H9 (cell line): ENCODE results near the gene APP. TPM values are rescaled to one million over a fixed set of nuclear protein-coding genes. Genes with fewer than 3 reads are reported as not detected.

Experiments
- DNase-seq: peaks from one replicate; pipeline ENCODE4 v3.0.0-alpha.2; 2017
- H2AFZ ChIP-seq: one replicate; pipeline ENCODE4 v1.6.1; 2013; ENCODE audit warnings: mild to moderate bottlenecking, low read length, control low read depth, moderate library complexity
- H2AK5ac ChIP-seq: 2 replicates; pipeline ENCODE4 v1.6.1; 2013; ENCODE audit warnings: low read length, control low read depth, mixed read lengths; ENCODE audit not compliant: insufficient read length
- H2BK120ac ChIP-seq: one replicate; pipeline ENCODE4 v1.6.1; 2013; ENCODE audit warnings: low read depth, mild to moderate bottlenecking, low read length, control low read depth, inconsistent platforms; ENCODE audit not compliant: poor library complexity, severe bottlenecking
- H2BK12ac ChIP-seq: 2 replicates; pipeline ENCODE4 v1.6.1; 2013; ENCODE audit warnings: low read length, control low read depth, mixed read lengths, low read depth; ENCODE audit not compliant: insufficient read length
- H2BK15ac ChIP-seq: 2 replicates; pipeline ENCODE4 v1.6.1; 2013; ENCODE audit warnings: low read depth, low read length, control low read depth
- H2BK20ac ChIP-seq: one replicate; pipeline ENCODE4 v1.6.1; 2013; ENCODE audit warnings: low read depth, mild to moderate bottlenecking, low read length, control low read depth, inconsistent platforms; ENCODE audit not compliant: poor library complexity, severe bottlenecking
- H2BK5ac ChIP-seq: 2 replicates; pipeline ENCODE4 v1.6.1; 2013; ENCODE audit warnings: low read length, control low read depth, mixed read lengths; ENCODE audit not compliant: insufficient read length
- H3K14ac ChIP-seq: 2 replicates; pipeline ENCODE4 v1.6.1; 2013; ENCODE audit warnings: low read length, control low read depth; ENCODE audit not compliant: insufficient read depth
- H3K18ac ChIP-seq: 2 replicates; pipeline ENCODE4 v1.6.1; 2013; ENCODE audit warnings: low read depth, mild to moderate bottlenecking, mixed read lengths, low read length, control low read depth; ENCODE audit not compliant: insufficient read length
- H3K23ac ChIP-seq: 2 replicates; pipeline ENCODE4 v1.6.1; 2013; ENCODE audit warnings: low read length, control low read depth, mixed read lengths, low read depth; ENCODE audit not compliant: insufficient read length
- H3K23me2 ChIP-seq: 2 replicates; pipeline ENCODE4 v1.6.1; 2013; ENCODE audit warnings: low read depth, mild to moderate bottlenecking, mixed read lengths, low read length, control low read depth; ENCODE audit not compliant: insufficient read length, poor library complexity, severe bottlenecking
- H3K27ac ChIP-seq: 2 replicates; pipeline ENCODE4 v1.5.1; 2013; ENCODE audit warnings: low read length, control low read depth, mixed read lengths, low read depth; ENCODE audit not compliant: insufficient read length
- H3K27me3 ChIP-seq: 2 replicates; pipeline ENCODE4 v1.6.1; 2013; ENCODE audit warnings: low read length, control low read depth, inconsistent platforms; ENCODE audit not compliant: insufficient read depth
- H3K4ac ChIP-seq: 2 replicates; pipeline ENCODE4 v1.6.1; 2013; ENCODE audit warnings: low read depth, mild to moderate bottlenecking, control low read depth, inconsistent platforms, low read length, moderate library complexity
- H3K4me1 ChIP-seq: 2 replicates; pipeline ENCODE4 v1.6.1; 2013; ENCODE audit warnings: low read length, control low read depth, inconsistent platforms; ENCODE audit not compliant: insufficient read depth
- H3K4me2 ChIP-seq: 2 replicates; pipeline ENCODE4 v1.6.1; 2013; ENCODE audit warnings: low read length, control low read depth, mixed read lengths; ENCODE audit not compliant: insufficient read length, insufficient read depth
- H3K56ac ChIP-seq: 2 replicates; pipeline ENCODE4 v1.6.1; 2013; ENCODE audit warnings: low read depth, mild to moderate bottlenecking, mixed read lengths, low read length, control low read depth; ENCODE audit not compliant: insufficient read length
- H3K79me1 ChIP-seq: 2 replicates; pipeline ENCODE4 v1.6.1; 2013; ENCODE audit warnings: low read depth, mild to moderate bottlenecking, moderate library complexity, low read length, control low read depth, inconsistent platforms; ENCODE audit not compliant: insufficient read depth, poor library complexity, severe bottlenecking
- H3K79me2 ChIP-seq: 2 replicates; pipeline ENCODE4 v1.6.1; 2013; ENCODE audit warnings: low read length, control low read depth, inconsistent platforms; ENCODE audit not compliant: insufficient read depth
- H3K9ac ChIP-seq: 2 replicates; pipeline ENCODE4 v1.6.1; 2013; ENCODE audit warnings: low read length, control low read depth, mixed read lengths; ENCODE audit not compliant: insufficient read length; ENCODE audit errors: extremely low read depth
- H3K9me3 ChIP-seq: one replicate; pipeline ENCODE4 v1.6.1; 2013; ENCODE audit warnings: low read depth, low read length, inconsistent platforms; ENCODE audit not compliant: control insufficient read depth
- H3T11ph ChIP-seq: one replicate; pipeline ENCODE4 v1.6.1; 2013; ENCODE audit warnings: mild to moderate bottlenecking, low read length, control low read depth, inconsistent platforms
- H4K20me1 ChIP-seq: one replicate; pipeline ENCODE4 v1.6.1; 2013; ENCODE audit not compliant: control insufficient read depth, insufficient read length, insufficient read depth
- H4K5ac ChIP-seq: 2 replicates; pipeline ENCODE4 v1.6.1; 2013; ENCODE audit warnings: low read depth, mild to moderate bottlenecking, mixed read lengths, low read length, control low read depth; ENCODE audit not compliant: insufficient read length
- H4K8ac ChIP-seq: replicated peaks from 2 replicates; pipeline ENCODE4 v1.6.1; 2013; ENCODE audit warnings: low read length, control low read depth, mixed read lengths, low read depth; ENCODE audit not compliant: insufficient read length
- H4K91ac ChIP-seq: 2 replicates; pipeline ENCODE4 v1.6.1; 2013; ENCODE audit warnings: low read depth, mild to moderate bottlenecking, moderate library complexity, mixed read lengths, low read length, control low read depth; ENCODE audit not compliant: insufficient read length
- H3K27ac Mint-ChIP-seq, 3 experiments: 2 replicates in 2 of 3; 3 replicates in 1 of 3; pipeline ENCODE4 v1.8.0; 2020 to 2021; ENCODE audit warnings: mixed read lengths in 3 of 3, mild to moderate bottlenecking in 1 of 3, moderate library complexity in 1 of 3
- H3K27me3 Mint-ChIP-seq: 2 replicates; pipeline ENCODE4 v1.8.0; 2021; ENCODE audit warnings: low read depth, mild to moderate bottlenecking, moderate library complexity, mixed read lengths
- H3K36me3 Mint-ChIP-seq, 3 experiments: 2 replicates in 2 of 3; 3 replicates in 1 of 3; pipeline ENCODE4 v1.8.0; 2020 to 2021; ENCODE audit warnings: low read depth in 3 of 3, mixed read lengths in 3 of 3; ENCODE audit not compliant: insufficient read depth in 1 of 3
- H3K4me1 Mint-ChIP-seq, 2 experiments: 2 replicates each; pipeline ENCODE4 v1.8.0; 2020; ENCODE audit warnings: mixed read lengths in 2 of 2
- H3K4me3 Mint-ChIP-seq, 2 experiments: 2 replicates in 1 of 2; 3 replicates in 1 of 2; pipeline ENCODE4 v1.8.0; 2020 to 2021; ENCODE audit warnings: mild to moderate bottlenecking in 2 of 2, mixed read lengths in 2 of 2, moderate library complexity in 1 of 2
- H3K9me3 Mint-ChIP-seq, 2 experiments: 2 replicates in 1 of 2; 3 replicates in 1 of 2; pipeline ENCODE4 v1.8.0; 2020; ENCODE audit warnings: mild to moderate bottlenecking in 2 of 2, mixed read lengths in 2 of 2, moderate library complexity in 1 of 2
- WGBS: extraction: QIAGEN DNeasy Blood & Tissue Kit; methylation state at CpG from one replicate; pipeline ENCODE4 v1.1.7; 2013; ENCODE audit warnings: missing lambda C conversion rate, low lambda C conversion rate, mixed read lengths; ENCODE audit not compliant: insufficient read length; ENCODE audit errors: extremely low coverage; 5-methylcytosine and 5-hydroxymethylcytosine counted together
- total RNA-seq: library from RNA; stranded (reverse); gene quantifications from 2 replicates; pipeline ENCODE4 v1.2.1, GENCODE V29; 2021
- TF ChIP-seq, protein P1 (sequence below): fragments of 200-600 bp; sonication (generic); conservative IDR thresholded peaks from 3 replicates; pipeline ENCODE4 v1.8.0; 2021; ENCODE audit warnings: antibody characterized with exemption, mild to moderate bottlenecking

The APP gene
- total RNA-seq, 1 experiment from 2014 or later = 380 TPM

DNA sequence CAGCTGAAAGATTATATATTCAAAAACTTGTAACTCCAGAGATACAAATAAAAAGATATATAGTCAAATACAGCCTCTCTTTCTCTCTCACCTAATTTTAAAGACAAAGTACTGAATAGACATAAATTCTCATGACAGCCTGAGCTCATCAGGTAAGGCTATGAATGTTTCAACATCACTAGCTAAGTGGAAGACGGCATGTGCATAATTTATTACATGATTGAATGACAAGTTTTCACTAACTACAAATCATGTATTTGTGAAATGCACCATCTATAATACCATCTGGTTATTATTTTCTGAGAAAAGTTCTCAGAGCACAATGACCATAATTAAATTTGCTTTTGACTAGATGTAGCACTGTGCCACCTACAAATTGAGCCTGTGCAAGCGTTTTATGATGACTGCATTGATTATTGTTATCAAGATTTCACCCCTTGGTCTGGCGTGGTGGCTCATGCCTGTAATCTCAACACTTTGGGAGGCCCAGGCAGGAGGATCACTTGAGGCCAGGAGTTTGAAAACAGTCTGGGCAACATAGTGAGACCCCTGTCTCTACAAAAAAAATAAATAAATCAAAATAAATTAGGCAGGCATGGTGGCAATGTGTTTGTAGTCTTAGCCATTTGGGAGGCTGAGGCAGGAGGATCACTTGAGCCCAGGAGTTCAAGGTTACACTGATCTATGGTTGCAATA is 128.2 kb downstream of the APP start:
- H3T11ph ChIP-seq = no peak overlapping the region
- H3K18ac ChIP-seq = no peak overlapping the region
- Mint-ChIP-seq H3K4me3 (no peak overlapping the region), H3K9me3 (peaks cover 3 to 11% of the 10 kb centered on the region in 2 experiments; a peak in 3 of 5 replicates), H3K27ac (no peak overlapping the region), H3K36me3 (peaks cover 27 to 37% (median 33%) of the 10 kb centered on the region in 3 experiments), H3K27me3 (no peaks in the 10 kb centered on the region), H3K4me1 (peaks cover 19 to 23% of the 10 kb centered on the region in 2 experiments)
- no peak overlapping the region for H2BK12ac ChIP-seq
- no peak overlapping the region for H2BK15ac ChIP-seq
- DNase-seq = no peak
- no peaks in the 10 kb centered on the region; the same call in 1 of the 2 replicates for H3K79me2 ChIP-seq
- no peak overlapping the region for H2BK5ac ChIP-seq
- no peak overlapping the region for H2BK20ac ChIP-seq
- no peaks in the 10 kb centered on the region; the same call in 1 of the 2 replicates for H3K4me1 ChIP-seq
- H3K27ac ChIP-seq = no peak overlapping the region
- H3K14ac ChIP-seq = no peak overlapping the region
- H3K9me3 ChIP-seq = no peaks in the 10 kb centered on the region
- WGBS = no CpG with 5 or more reads among the region's 3 CpGs
- H3K4ac ChIP-seq = no peak overlapping the region
- no peak overlapping the region for H4K5ac ChIP-seq
- TF ChIP-seq, protein P1, sequence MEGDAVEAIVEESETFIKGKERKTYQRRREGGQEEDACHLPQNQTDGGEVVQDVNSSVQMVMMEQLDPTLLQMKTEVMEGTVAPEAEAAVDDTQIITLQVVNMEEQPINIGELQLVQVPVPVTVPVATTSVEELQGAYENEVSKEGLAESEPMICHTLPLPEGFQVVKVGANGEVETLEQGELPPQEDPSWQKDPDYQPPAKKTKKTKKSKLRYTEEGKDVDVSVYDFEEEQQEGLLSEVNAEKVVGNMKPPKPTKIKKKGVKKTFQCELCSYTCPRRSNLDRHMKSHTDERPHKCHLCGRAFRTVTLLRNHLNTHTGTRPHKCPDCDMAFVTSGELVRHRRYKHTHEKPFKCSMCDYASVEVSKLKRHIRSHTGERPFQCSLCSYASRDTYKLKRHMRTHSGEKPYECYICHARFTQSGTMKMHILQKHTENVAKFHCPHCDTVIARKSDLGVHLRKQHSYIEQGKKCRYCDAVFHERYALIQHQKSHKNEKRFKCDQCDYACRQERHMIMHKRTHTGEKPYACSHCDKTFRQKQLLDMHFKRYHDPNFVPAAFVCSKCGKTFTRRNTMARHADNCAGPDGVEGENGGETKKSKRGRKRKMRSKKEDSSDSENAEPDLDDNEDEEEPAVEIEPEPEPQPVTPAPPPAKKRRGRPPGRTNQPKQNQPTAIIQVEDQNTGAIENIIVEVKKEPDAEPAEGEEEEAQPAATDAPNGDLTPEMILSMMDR = no peak
- H3K23ac ChIP-seq = no peak overlapping the region
- H4K8ac ChIP-seq = no peak overlapping the region
- H3K9ac ChIP-seq = no peak overlapping the region
- no peaks in the 10 kb centered on the region for H4K20me1 ChIP-seq
- H4K91ac ChIP-seq = no peak overlapping the region
- no peaks in the 10 kb centered on the region for H3K23me2 ChIP-seq
- H3K56ac ChIP-seq = no peak overlapping the region
- no peak overlapping the region for H3K4me2 ChIP-seq
- no peak overlapping the region for H2AFZ ChIP-seq
- no peaks in the 10 kb centered on the region for H3K27me3 ChIP-seq
- peaks cover 4% of the 10 kb centered on the region for H3K79me1 ChIP-seq
- no peak overlapping the region for H2BK120ac ChIP-seq
- H2AK5ac ChIP-seq = no peak overlapping the region
